NK-92 treated with Interleukin-12 subunit alpha and Interleukin-12 subunit beta, amount 100 ng/mL, for 24 hours (cell line): ENCODE measurements around the gene ADAMTS19.
"Not testable (repeated sequence)": the region's sequence is repeated elsewhere in the genome, so short reads cannot be mapped to it uniquely, and the experiment has no call there.

Experiments
- DNase-seq: peaks from one replicate; lab custom pipeline; 2025; lab: John Stamatoyannopoulos, UW

The ADAMTS19 gene, protein sequence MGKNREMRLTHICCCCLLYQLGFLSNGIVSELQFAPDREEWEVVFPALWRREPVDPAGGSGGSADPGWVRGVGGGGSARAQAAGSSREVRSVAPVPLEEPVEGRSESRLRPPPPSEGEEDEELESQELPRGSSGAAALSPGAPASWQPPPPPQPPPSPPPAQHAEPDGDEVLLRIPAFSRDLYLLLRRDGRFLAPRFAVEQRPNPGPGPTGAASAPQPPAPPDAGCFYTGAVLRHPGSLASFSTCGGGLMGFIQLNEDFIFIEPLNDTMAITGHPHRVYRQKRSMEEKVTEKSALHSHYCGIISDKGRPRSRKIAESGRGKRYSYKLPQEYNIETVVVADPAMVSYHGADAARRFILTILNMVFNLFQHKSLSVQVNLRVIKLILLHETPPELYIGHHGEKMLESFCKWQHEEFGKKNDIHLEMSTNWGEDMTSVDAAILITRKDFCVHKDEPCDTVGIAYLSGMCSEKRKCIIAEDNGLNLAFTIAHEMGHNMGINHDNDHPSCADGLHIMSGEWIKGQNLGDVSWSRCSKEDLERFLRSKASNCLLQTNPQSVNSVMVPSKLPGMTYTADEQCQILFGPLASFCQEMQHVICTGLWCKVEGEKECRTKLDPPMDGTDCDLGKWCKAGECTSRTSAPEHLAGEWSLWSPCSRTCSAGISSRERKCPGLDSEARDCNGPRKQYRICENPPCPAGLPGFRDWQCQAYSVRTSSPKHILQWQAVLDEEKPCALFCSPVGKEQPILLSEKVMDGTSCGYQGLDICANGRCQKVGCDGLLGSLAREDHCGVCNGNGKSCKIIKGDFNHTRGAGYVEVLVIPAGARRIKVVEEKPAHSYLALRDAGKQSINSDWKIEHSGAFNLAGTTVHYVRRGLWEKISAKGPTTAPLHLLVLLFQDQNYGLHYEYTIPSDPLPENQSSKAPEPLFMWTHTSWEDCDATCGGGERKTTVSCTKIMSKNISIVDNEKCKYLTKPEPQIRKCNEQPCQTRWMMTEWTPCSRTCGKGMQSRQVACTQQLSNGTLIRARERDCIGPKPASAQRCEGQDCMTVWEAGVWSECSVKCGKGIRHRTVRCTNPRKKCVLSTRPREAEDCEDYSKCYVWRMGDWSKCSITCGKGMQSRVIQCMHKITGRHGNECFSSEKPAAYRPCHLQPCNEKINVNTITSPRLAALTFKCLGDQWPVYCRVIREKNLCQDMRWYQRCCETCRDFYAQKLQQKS

DNA sequence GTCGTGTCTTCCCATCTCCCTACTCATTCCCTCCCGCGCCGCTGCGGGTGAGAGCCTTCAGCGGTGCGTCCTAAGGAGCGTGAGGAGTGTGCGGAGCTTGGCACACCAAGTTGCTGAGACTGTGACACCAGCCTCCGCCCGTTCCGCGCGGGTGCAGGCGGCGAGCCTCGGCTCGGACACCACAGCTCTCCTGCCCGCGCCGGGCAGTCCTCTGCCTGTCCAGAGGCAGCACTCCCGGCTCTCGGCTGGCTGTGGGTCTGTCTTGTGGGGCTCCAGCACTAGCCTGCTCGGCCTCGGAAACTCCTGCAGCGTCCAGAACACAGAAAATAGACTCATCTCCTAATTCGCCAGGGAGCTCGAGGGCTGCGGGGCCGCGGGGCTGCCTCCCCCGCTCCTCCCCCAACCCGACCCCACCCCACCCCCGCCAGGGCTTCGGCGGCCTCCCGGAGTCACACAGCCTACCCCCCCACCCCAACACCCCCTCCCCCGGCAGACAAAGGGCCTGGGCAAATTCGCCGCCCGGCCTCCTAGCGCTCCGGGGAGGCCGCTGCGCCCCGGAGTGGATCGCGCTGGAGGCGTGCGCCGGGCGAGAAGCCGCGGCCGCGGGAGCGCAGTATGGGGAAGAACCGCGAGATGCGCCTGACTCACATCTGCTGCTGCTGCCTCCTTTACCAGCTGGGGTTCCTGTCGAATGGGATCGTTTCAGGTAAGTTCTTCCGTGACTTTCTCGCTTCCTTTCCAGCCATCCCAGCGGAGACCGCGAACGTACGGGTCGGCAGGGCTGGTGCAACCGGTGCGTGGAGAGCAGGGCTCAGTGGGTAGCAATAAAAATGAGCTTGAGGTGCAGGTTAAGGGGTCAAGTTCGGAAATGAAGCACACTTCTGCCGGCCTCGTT is at the start of gene ADAMTS19:
ADAMTS19 (plus strand) TSS at position 522 of the 895 bp plus-strand sequence; CDS start at position 616, 94 bp downstream.
- no peak for DNase-seq

DNA sequence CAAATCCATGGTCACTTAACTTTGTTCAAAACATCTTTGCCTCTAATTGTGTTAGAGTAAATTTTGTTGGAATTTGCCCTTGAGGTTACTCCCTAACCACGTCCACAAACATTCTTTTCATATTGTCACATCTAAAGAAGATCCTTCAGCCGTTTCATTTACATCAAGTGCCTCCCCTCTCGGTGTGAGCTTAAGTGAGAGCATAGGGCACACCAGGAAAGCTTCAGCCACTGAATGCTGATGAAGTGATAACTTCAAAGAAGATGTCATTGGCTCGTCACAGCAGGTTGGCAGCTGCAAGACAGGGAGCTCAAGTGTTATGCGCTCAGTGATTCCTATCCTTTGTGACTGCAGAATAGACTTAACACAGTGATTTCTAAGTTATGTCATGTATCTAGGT is 49.6 kb upstream of the ADAMTS19 start:
- DNase-seq = no peak

- no peak for DNase-seq
Measured at GRCh38 chr5:129412721-129413120, 47.4 kb upstream of the ADAMTS19 start.

- DNase-seq = no peak
Measured at GRCh38 chr5:129413570-129413969, 46.5 kb upstream of the ADAMTS19 start.

DNA sequence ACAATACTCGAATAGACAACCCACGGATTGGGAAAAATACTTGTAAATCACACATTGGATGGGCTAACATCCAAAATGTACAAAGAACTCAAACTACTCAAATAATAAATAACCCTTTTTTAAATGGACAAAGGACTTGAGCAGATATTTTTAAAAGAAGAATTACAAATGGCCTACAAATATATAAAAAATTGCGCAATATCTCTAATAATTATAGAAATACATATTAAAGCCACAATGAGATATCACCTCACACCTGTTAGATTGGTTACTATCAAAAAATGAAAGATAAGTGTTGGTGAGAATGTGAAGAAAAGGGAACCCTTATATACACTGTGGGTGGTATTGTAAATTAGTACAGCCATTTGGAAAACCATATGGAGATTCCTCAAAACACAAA is 40.8 kb upstream of the ADAMTS19 start:
- no peak for DNase-seq

DNA sequence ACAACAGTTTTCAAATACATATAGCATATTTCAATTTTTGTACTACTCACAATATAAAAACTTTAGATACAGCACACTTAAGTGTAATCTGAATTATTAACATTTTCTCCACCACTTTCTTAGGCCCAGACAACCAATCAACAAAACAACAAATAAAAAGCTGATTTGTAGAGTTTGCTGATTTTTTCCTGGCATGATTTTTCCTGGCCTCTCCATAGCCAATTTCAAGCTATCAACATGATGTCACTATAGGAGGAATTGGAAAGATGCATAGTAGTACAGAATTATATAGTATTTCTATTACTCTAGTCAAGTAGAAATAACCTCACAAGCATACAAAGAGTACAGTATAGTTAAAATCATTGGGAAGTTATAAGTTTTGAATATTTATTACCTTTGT is 35.1 kb upstream of the ADAMTS19 start:
- DNase-seq = no peak

- no peak for DNase-seq
Measured at GRCh38 chr5:129426071-129426470, 34.0 kb upstream of the ADAMTS19 start.

GRCh38 chr5:129428636-129429035 is 31.5 kb upstream of the ADAMTS19 start:
- not testable (repeated sequence) for DNase-seq

DNA sequence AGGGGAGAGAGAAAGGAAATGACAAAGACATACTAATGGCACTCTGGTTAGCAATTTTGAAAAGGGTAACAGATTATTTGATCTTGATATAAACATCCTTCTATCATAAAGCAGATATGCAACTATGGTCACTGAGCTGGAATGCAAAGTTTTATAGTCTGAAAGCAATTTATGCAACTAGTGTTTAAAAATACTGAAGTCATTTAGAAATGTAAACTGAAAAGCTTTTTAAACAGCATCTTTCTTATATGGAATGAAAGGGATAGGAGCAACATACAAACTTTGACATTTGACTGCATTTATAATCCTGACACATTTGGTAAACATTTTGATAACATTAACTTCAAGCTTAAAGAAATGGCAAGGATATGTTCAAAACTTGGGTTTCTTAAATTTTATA is 28.7 kb upstream of the ADAMTS19 start:
- no peak for DNase-seq

GRCh38 chr5:129438322-129438721 is 21.8 kb upstream of the ADAMTS19 start:
- no peak for DNase-seq

DNA sequence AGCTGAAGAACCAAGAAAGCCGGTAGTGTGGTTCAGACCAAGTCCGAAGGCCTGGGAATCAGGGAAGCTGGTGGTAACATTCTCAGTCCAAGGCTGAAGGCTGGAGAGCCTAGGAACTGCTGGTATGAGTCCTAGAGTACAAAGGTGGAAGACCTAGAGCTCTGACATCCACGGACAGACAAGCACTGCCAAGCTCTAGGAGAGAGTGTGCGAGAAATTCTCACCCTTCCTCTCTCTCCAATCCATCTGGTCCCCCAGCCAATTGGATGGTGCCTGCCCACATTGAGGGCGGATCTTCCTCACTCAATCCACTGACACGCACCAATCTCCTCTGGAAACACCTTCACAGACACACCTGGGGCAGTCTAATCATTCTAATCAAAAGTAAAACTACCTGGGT is 19.7 kb upstream of the ADAMTS19 start:
- DNase-seq = no peak

DNA sequence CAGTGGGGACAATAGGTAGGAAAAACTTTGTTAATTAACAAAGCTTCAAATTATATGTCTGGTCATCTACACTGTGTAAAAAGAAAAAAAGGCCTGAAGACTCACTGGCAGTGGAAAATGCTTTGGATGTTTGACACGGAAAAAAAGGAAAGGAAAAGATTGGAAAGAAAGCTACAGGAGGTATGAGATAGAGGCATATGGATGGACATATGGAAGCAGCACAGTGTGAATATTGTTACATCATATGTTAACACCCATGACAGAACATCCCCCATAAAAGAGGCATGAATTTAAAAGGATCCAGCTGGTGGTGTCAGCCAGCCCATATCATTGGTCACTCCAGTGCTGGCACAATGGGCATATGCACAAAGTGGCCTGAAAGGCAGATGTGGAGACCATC is 19.0 kb upstream of the ADAMTS19 start:
- DNase-seq = no peak

GRCh38 chr5:129445379-129445778 is 14.7 kb upstream of the ADAMTS19 start:
- DNase-seq = no peak

GRCh38 chr5:129447968-129448367 is 12.1 kb upstream of the ADAMTS19 start:
- no peak for DNase-seq

- DNase-seq = no peak
Measured at GRCh38 chr5:129448654-129449053, 11.4 kb upstream of the ADAMTS19 start.

- DNase-seq = no peak
Measured at GRCh38 chr5:129454461-129454860, 5.6 kb upstream of the ADAMTS19 start.

- DNase-seq = no peak
Measured at GRCh38 chr5:129459450-129459776, 685 bp upstream of the ADAMTS19 start.

DNA sequence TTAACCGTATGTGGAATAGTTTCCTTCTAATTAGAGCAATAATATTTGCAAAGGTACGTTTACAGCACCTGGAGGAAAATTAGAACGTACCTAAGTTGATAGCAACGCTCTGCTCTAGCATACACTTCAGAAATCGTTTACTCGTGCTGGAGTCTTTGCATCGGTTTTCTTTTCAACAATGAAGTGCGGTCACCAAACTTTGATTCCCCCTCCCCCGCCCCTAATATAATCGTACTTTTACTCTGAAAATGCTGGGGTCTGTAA is 506 bp downstream of the ADAMTS19 start:
- no peak for DNase-seq

- DNase-seq = no peak
Measured at GRCh38 chr5:129460936-129461710, 1.0 kb downstream of the ADAMTS19 start.

GRCh38 chr5:129461711-129462332 is 1.7 kb downstream of the ADAMTS19 start:
- DNase-seq = no peak
